Lower leg skin (tissue), 4 donors: ENCODE data around the gene SLC44A4. TPM values are rescaled to one million over a fixed set of nuclear protein-coding genes. Genes with fewer than 3 reads are reported as not detected.

Source experiments
- DNase-seq, 2 donors: peaks; one replicate each; pipeline ENCODE4 v3.0.0-alpha.2; 2019; ENCODE audit warnings: low spot score in 2 of 2
- H3K4me3 ChIP-seq: fragments of 200-600 bp; sonication (generic); 2 replicates; pipeline ENCODE4 v1.5.1; 2017; ENCODE audit warnings: mild to moderate bottlenecking, low read depth; ENCODE audit not compliant: poor library complexity, severe bottlenecking
- CTCF ChIP-seq, 3 donors: fragments of 450-650 bp; IDR thresholded peaks; one replicate each; pipeline ENCODE4 v1.5.1; 2016; ENCODE audit warnings: antibody characterized with exemption in 3 of 3, mild to moderate bottlenecking in 3 of 3, moderate library complexity in 2 of 3
- POLR2A ChIP-seq, 2 donors: fragments of 450-650 bp; IDR thresholded peaks; one replicate each; pipeline ENCODE4 v1.6.1; 2016 to 2017; ENCODE audit warnings: antibody characterized with exemption in 2 of 2, mild to moderate bottlenecking in 1 of 2, moderate library complexity in 1 of 2
- WGBS, 2 donors: methylation state at CpG; one replicate each; pipeline ENCODE4 v1.1.5; 2018; 5-methylcytosine and 5-hydroxymethylcytosine counted together
- intact Hi-C: fragments of 100-400 bp; cut with DNase I; formaldehyde crosslinking; loops from one replicate; pipeline ENCODE4 v1.15.0; 2023; ENCODE audit warnings: low total_unique reads
- total RNA-seq, 4 donors: library from RNA; depleted of rRNA; stranded (reverse); fragments of >200 nt; gene quantifications; one replicate each; pipeline ENCODE4 v1.1.0, GENCODE V29; 2016

SLC44A4 gene
- total RNA-seq, 4 donors from 2014 or later: 1.6 to 5.2 (median 3.2) TPM

DNA sequence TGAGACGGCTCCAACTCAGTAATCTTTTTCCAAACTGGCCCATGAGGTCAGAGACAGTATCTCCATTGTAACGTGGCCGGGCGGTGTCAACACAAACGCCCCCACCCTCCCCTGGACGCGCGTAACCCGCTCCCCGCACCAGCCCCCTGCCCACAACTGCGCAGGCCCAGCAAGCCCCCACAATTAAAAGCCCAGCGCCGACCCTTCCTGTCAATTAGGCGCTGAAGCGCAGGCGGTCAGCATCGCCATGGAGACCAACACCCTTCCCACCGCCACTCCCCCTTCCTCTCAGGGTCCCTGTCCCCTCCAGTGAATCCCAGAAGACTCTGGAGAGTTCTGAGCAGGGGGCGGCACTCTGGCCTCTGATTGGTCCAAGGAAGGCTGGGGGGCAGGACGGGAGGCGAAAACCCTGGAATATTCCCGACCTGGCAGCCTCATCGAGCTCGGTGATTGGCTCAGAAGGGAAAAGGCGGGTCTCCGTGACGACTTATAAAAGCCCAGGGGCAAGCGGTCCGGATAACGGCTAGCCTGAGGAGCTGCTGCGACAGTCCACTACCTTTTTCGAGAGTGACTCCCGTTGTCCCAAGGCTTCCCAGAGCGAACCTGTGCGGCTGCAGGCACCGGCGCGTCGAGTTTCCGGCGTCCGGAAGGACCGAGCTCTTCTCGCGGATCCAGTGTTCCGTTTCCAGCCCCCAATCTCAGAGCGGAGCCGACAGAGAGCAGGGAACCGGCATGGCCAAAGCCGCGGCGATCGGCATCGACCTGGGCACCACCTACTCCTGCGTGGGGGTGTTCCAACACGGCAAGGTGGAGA, 63.6 kb downstream of the SLC44A4 start, which contains the start of the genes HSPA1A and HSPA1L:
Gene HSPA1A, plus strand, starts transcription at position 519 of the 814 bp plus-strand sequence. Its CDS starts 214 bp downstream, at position 733.
Gene HSPA1L, minus strand, starts transcription at position 259 of the 814 bp plus-strand sequence. CDS start 3,311 bp downstream, outside the sequence.
- DNase-seq: peak; percentile 95 to 99
- TF ChIP-seq POLR2A (IDR thresholded peaks at IDR 0.05) (peak in 1 of 2 donors; percentile 99), CTCF (IDR thresholded peaks at IDR 0.05) (no peak)
- 0 to 1% methylated on average over 48 to 53 of the region's 56 CpGs for WGBS, 2 donors
- peak within 1 kb of the TSS; percentile 50 for H3K4me3 ChIP-seq
- intact Hi-C loops: no loop called here

GRCh38 chr6:31814677-31815024, 64.1 kb downstream of the SLC44A4 start:
- TF ChIP-seq CTCF (IDR thresholded peaks at IDR 0.05) (no peak), POLR2A (IDR thresholded peaks at IDR 0.05) (peak in 1 of 2 donors; percentile 50)
- 1% methylated on average over 13 of the region's 13 CpGs for WGBS, 2 donors

DNA sequence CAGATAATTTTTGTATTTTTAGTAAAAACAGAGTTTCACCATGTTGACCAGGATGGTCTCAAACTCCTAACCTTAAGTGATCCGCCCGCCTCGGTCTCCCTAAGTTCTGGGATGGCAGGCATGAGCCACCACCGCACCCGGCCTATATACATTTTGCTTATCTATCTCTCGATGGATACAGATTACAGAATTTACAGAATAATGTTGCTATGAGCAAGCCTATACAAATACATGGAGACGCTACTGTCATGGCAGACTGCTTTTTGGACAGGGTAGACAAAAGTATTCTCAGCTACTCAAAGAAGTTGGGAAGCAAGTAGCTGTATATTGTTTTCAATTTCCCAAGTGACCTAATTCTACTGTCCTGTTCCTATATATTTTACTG, 65.3 kb downstream of the SLC44A4 start:
- TF ChIP-seq POLR2A (IDR thresholded peaks at IDR 0.05) (no peak), CTCF (IDR thresholded peaks at IDR 0.05) (no peak)
- WGBS, 2 donors: 86 to 90% methylated on average over 7 of the region's 7 CpGs
- no peak for DNase-seq
- H3K4me3 ChIP-seq: no peak overlapping the region
- intact Hi-C loops: no loop called here

More at GRCh38 chr6:31814677-31815024, 64.1 kb downstream of the SLC44A4 start:
- intact Hi-C loops: no loop called here
- DNase-seq: peak; percentile 98 to 99
- peak overlapping the region; percentile 34 for H3K4me3 ChIP-seq

Other genes starting within 250 kb of the SLC44A4 start
- gene BAG6, start 226.3 kb downstream of the SLC44A4 start, total RNA-seq: 100 to 1,000 TPM; 255 to 338 (median 287) TPM
- gene APOM, start 223.1 kb downstream of the SLC44A4 start, total RNA-seq: 1 to 10 TPM; 1.7 to 7.2 (median 2.5) TPM
- 10 to 100 TPM; 35.8 to 39.9 (median 37.2) TPM for gene C6orf47, start 218.2 kb downstream of the SLC44A4 start, total RNA-seq
- 10 to 100 TPM; 22.3 to 32.5 (median 24.3) TPM for gene GPANK1, start 214.0 kb downstream of the SLC44A4 start, total RNA-seq
- 100 to 1,000 TPM; 328 to 447 (median 416) TPM for gene CSNK2B, start 212.9 kb downstream of the SLC44A4 start, total RNA-seq
- 10 to 100 TPM in 1 of 4 donors, 1 to 10 TPM in 3; 4.2 to 21.3 (median 7.1) TPM for gene LY6G5B, start 209.0 kb downstream of the SLC44A4 start, total RNA-seq
- 1 to 10 TPM in 1 of 4 donors, not detected in 3; 1.6 TPM for gene LY6G5C, start 197.9 kb downstream of the SLC44A4 start, total RNA-seq
- 10 to 100 TPM; 49.9 to 61.8 (median 52.0) TPM for gene ABHD16A, start 175.7 kb downstream of the SLC44A4 start, total RNA-seq
- gene LY6G6F, start 172.1 kb downstream of the SLC44A4 start, total RNA-seq: not detected
- 1 to 10 TPM in 1 of 4 donors, not detected in 3; 9.5 TPM for gene LY6G6D, start 163.6 kb downstream of the SLC44A4 start, total RNA-seq
- gene LY6G6C, start 157.3 kb downstream of the SLC44A4 start, total RNA-seq: 100 to 1,000 TPM; 189 to 513 (median 237) TPM
- gene MPIG6B, start 155.6 kb downstream of the SLC44A4 start, total RNA-seq: 10 to 100 TPM in 1 of 4 donors, 1 to 10 TPM in 3; 6.0 to 10.5 (median 7.9) TPM
- gene DDAH2, start 149.7 kb downstream of the SLC44A4 start, total RNA-seq: 100 to 1,000 TPM in 3 of 4 donors, 10 to 100 TPM in 1; 65.7 to 124 (median 106) TPM
- 100 to 1,000 TPM; 293 to 430 (median 393) TPM for gene CLIC1, start 142.5 kb downstream of the SLC44A4 start, total RNA-seq
- 10 to 100 TPM in 3 of 4 donors, 1 to 10 TPM in 1; 7.8 to 13.8 (median 11.4) TPM for gene MSH5, start 139.0 kb downstream of the SLC44A4 start, total RNA-seq
- gene SAPCD1, start 116.3 kb downstream of the SLC44A4 start, total RNA-seq: 10 to 100 TPM; 25.3 to 80.6 (median 55.3) TPM
- gene VWA7, start 101.7 kb downstream of the SLC44A4 start, total RNA-seq: 1 to 10 TPM in 3 of 4 donors, under 1 TPM in 1; 0.49 to 4.8 (median 1.4) TPM
- gene VARS1, start 83.2 kb downstream of the SLC44A4 start, total RNA-seq: 10 to 100 TPM; 39.2 to 53.9 (median 46.9) TPM
- gene LSM2, start 72.0 kb downstream of the SLC44A4 start, total RNA-seq: 10 to 100 TPM; 24.7 to 34.5 (median 28.7) TPM
- gene HSPA1L, start 63.7 kb downstream of the SLC44A4 start, total RNA-seq: 1 to 10 TPM; 1.3 to 2.3 (median 1.8) TPM
- gene HSPA1A, start 63.5 kb downstream of the SLC44A4 start, total RNA-seq: 100 to 1,000 TPM; 237 to 342 (median 321) TPM
- 100 to 1,000 TPM; 378 to 549 (median 420) TPM for gene HSPA1B, start 51.3 kb downstream of the SLC44A4 start, total RNA-seq
- 10 to 100 TPM; 29.1 to 47.6 (median 39.6) TPM for gene NEU1, start 16.2 kb downstream of the SLC44A4 start, total RNA-seq
- 10 to 100 TPM; 25.5 to 39.3 (median 33.6) TPM for gene EHMT2, start 18.7 kb upstream of the SLC44A4 start, total RNA-seq
- 1 to 10 TPM in 1 of 4 donors, under 1 TPM in 3; 0.25 to 1.6 (median 0.77) TPM for gene ZBTB12, start 23.1 kb upstream of the SLC44A4 start, total RNA-seq
- gene C2, start 48.7 kb upstream of the SLC44A4 start, total RNA-seq: 1 to 10 TPM; 4.9 to 7.7 (median 6.7) TPM
- gene CFB, start 67.1 kb upstream of the SLC44A4 start, total RNA-seq: 10 to 100 TPM in 1 of 4 donors, 1 to 10 TPM in 3; 1.4 to 13.1 (median 4.5) TPM
- 10 to 100 TPM; 53.2 to 88.2 (median 83.4) TPM for gene NELFE, start 80.0 kb upstream of the SLC44A4 start, total RNA-seq
- 10 to 100 TPM; 23.3 to 57.8 (median 32.3) TPM for gene SKIC2, start 80.2 kb upstream of the SLC44A4 start, total RNA-seq
- gene DXO, start 93.1 kb upstream of the SLC44A4 start, total RNA-seq: 10 to 100 TPM; 14.6 to 19.9 (median 16.4) TPM
- gene C4A, start 103.1 kb upstream of the SLC44A4 start, total RNA-seq: 10 to 100 TPM in 1 of 4 donors, 1 to 10 TPM in 3; 5.6 to 10.4 (median 7.4) TPM
- 10 to 100 TPM in 1 of 4 donors, 1 to 10 TPM in 3; 4.5 to 12.1 (median 6.3) TPM for gene C4B, start 135.8 kb upstream of the SLC44A4 start, total RNA-seq
- 1 to 10 TPM in 1 of 4 donors, under 1 TPM in 2, not detected in 1; 0.27 to 3.9 (median 0.88) TPM for gene CYP21A2, start 159.4 kb upstream of the SLC44A4 start, total RNA-seq
- 100 to 1,000 TPM in 1 of 4 donors, 10 to 100 TPM in 3; 24.9 to 155 (median 46.3) TPM for gene TNXB, start 230.3 kb upstream of the SLC44A4 start, total RNA-seq
- gene ATF6B, start 249.2 kb upstream of the SLC44A4 start, total RNA-seq: 100 to 1,000 TPM in 1 of 4 donors, 10 to 100 TPM in 3; 46.8 to 102 (median 54.1) TPM